SK-N-SH treated with all-trans-retinoic acid at 6 μM for 48 hours (cell line): ENCODE data around the gene PEX13.
"Not testable (repeated sequence)": the region's sequence is repeated elsewhere in the genome, so short reads cannot be mapped to it uniquely, and the experiment has no call there.

Experiments used
- TCF4 ChIP-seq: fragments of 250-450 bp; sonication (Bioruptor Pico); IDR thresholded peaks from 2 replicates; pipeline ENCODE4 v1.8.0; 2021; ENCODE audit warnings: mild to moderate bottlenecking, moderate library complexity, borderline replicate concordance
- ZC3H10 ChIP-seq: fragments of 250-450 bp; sonication (Bioruptor Pico); IDR thresholded peaks from 2 replicates; pipeline ENCODE4 v1.5.1; 2021; ENCODE audit warnings: mild to moderate bottlenecking, moderate library complexity
- ZFP3 ChIP-seq: fragments of 250-450 bp; sonication (Bioruptor Pico); IDR thresholded peaks from 2 replicates; pipeline ENCODE4 v1.5.0; 2020; ENCODE audit warnings: mild to moderate bottlenecking, moderate library complexity
- ZFP30 ChIP-seq: fragments of 450-650 bp; formaldehyde crosslinking; IDR thresholded peaks from 2 replicates; pipeline ENCODE4 v1.5.0; 2022; ENCODE audit warnings: mild to moderate bottlenecking, moderate library complexity
- ZNF565 ChIP-seq: fragments of 450-650 bp; formaldehyde crosslinking; conservative IDR thresholded peaks from 2 replicates; pipeline ENCODE4 v1.5.0; 2020; ENCODE audit warnings: low read depth, mild to moderate bottlenecking, moderate library complexity
- TF ChIP-seq, protein P1 (sequence below): fragments of 250-450 bp; sonication (Bioruptor Pico); IDR thresholded peaks from 2 replicates; pipeline ENCODE4 v1.8.0; 2021; ENCODE audit warnings: low read depth, mild to moderate bottlenecking, moderate library complexity, borderline replicate concordance
- TF ChIP-seq, protein P2 (sequence below): fragments of 250-450 bp; sonication (Bioruptor Pico); IDR thresholded peaks from 2 replicates; pipeline ENCODE4 v1.5.1; 2020; ENCODE audit warnings: low read depth, mild to moderate bottlenecking, moderate library complexity

DNA sequence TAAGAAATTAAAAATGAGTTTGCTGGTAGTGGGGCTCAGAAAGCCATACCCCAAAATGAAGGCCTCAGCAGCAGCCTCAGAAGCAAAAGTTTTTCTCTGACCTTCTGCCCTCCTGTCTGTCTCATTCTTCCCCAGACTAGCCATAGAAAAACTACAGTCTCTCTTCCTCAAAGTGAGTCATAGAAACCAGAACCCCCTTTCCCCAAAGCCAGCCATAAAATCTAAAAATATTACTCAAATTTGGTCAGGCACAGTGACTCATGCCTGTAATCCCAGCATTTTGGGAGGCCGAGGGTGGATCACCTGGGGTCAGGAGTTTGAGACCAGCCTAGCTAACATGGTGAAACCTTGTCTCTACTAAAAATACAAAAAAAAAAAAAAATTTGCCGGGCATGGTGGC, 5.2 kb upstream of the PEX13 start:
- TF ChIP-seq TCF4; ZFP3 (CRISPR knock-in tag); ZNF565; ZC3H10 (CRISPR knock-in tag); ZFP30 (CRISPR knock-in tag): not testable (repeated sequence)
- TF ChIP-seq, protein P1, sequence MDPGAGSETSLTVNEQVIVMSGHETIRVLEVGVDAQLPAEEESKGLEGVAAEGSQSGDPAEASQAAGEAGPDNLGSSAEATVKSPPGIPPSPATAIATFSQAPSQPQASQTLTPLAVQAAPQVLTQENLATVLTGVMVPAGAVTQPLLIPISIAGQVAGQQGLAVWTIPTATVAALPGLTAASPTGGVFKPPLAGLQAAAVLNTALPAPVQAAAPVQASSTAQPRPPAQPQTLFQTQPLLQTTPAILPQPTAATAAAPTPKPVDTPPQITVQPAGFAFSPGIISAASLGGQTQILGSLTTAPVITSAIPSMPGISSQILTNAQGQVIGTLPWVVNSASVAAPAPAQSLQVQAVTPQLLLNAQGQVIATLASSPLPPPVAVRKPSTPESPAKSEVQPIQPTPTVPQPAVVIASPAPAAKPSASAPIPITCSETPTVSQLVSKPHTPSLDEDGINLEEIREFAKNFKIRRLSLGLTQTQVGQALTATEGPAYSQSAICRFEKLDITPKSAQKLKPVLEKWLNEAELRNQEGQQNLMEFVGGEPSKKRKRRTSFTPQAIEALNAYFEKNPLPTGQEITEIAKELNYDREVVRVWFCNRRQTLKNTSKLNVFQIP (CRISPR knock-in tag): not testable (repeated sequence)
- TF ChIP-seq, protein P2, sequence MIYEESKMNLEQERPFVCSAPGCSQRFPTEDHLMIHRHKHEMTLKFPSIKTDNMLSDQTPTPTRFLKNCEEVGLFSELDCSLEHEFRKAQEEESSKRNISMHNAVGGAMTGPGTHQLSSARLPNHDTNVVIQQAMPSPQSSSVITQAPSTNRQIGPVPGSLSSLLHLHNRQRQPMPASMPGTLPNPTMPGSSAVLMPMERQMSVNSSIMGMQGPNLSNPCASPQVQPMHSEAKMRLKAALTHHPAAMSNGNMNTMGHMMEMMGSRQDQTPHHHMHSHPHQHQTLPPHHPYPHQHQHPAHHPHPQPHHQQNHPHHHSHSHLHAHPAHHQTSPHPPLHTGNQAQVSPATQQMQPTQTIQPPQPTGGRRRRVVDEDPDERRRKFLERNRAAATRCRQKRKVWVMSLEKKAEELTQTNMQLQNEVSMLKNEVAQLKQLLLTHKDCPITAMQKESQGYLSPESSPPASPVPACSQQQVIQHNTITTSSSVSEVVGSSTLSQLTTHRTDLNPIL (CRISPR knock-in tag): not testable (repeated sequence)
